ENCODE results near the gene TGFB1.
A peak's percentile ranks its signal among the peaks of the same experiment; 100 is the strongest.
"Not testable (repeated sequence)": the region's sequence is repeated elsewhere in the genome, so short reads cannot be mapped to it uniquely, and the experiment has no call there.

Gene TGFB1

DNA sequence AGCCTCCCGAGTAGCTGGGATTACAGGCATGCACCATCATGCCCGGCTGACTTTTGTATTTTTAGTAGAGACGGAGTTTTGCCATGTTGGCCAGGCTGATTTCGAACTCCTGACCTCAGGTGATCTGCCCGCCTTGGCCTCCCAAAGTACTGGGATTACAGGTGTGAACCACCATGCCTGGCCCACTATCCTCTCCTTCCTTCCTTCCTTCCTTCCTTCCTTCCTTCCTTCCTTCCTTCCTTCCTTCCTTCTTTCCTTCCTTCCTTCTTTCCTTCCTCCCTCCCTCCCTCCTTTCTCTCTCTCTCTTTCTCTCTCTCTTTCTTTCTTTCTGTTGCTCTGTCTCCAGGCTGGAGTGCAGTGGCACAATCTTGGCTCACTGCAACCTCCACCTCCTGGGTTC, 17.4 kb upstream of the TGFB1 start:
- not testable (repeated sequence) for DNase-seq

DNA sequence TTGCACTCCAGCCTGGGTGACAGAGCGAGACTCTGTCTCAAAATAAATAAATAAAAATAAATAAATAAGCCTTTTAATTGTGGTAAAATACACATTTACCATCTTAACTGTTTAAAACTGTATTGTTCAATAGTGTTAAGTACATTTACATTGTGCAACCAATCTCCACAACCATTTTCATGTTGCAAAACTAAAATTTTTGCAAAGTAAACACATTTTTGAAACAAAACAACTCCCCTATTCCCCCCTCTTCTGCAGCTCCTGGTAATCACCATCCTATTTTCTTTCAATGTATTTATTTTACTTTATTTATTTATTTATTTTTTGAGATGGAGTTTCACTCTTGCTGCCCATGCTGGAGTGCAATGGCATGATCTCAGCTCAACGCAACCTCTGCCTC, 16.0 kb upstream of the TGFB1 start:
- no peak for DNase-seq

DNA sequence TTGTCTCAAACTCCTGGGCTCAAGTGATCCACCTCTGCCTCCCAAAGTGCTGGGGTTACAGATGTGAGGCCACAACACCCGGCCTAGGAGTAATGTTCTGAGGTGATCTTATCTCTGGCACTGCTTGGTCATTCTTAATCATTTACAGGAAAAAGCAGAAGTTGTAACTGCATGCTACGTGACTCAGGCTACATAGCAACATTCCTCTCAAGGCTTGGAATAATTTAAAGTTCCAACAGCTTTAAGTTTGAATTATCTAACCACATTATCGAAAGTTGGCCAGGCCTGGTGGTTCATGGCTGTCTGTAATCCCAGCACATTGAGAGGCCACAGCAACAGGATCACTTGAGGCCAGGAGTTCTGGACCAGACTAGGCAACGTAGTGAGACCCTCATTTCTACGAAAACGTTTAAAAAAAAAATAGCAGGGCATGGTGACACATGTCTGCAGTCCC, 14.2 kb upstream of the TGFB1 start:
- no peak for DNase-seq

DNA sequence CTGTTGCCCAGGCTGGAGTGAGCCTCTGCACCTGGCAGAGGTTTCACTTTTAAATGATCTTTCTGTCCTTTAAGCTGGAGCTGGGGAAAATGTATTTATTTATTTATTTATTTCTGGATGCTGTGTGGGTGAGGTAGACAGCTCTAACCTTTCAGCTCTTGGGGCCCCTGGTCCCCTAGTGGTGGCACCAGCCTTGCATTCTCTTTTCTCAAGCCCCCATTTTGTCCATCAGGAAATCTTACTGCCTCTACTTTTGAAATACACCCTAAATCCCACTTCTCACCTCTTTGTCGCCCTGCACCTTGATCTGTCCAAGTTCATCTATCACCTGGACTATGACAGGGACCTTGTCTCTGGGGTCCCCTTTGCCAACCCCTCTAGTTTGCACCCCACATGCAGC, 12.4 kb upstream of the TGFB1 start:
- DNase-seq = no peak

DNA sequence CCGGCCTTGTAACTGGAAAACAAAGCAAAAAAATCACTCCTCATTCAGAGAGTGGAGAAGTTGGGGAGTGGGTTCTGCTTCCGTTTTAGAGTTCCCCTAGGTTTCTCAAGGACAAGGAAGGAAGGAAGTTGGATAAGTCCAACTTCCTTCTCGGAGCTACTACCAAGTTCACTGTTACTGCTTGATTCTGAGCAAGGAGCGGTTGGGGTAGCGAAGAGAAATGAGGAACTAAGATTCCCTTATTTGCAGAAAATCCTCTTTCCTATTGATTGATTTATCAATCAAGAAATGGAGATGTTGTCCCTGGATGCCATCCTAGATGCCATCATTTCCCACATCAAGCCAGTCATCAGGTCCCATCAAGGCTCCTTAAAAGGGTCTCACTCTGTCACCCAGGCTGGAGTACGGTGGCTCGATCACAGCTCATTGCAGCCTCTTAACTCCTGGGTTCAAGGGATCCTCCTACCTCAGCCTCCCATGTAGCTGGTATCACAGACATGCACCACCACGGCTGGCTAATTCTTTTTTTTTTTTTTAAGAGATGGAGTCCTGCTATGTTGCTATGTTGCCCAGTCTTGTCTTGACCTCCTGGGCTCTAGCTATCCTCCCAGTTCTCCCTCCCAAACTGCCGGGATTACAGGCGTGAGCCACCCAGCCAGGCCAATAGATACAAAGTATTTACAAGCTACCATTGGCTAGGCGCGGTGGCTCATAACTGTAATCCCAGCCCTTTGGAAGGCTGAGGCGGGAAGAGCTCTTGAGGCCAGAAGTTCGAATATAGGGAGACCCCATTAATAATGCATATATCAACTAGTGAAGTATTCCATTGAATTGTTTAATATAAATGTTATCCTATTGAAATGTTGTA, 11.0 kb upstream of the TGFB1 start:
- no peak for DNase-seq

DNA sequence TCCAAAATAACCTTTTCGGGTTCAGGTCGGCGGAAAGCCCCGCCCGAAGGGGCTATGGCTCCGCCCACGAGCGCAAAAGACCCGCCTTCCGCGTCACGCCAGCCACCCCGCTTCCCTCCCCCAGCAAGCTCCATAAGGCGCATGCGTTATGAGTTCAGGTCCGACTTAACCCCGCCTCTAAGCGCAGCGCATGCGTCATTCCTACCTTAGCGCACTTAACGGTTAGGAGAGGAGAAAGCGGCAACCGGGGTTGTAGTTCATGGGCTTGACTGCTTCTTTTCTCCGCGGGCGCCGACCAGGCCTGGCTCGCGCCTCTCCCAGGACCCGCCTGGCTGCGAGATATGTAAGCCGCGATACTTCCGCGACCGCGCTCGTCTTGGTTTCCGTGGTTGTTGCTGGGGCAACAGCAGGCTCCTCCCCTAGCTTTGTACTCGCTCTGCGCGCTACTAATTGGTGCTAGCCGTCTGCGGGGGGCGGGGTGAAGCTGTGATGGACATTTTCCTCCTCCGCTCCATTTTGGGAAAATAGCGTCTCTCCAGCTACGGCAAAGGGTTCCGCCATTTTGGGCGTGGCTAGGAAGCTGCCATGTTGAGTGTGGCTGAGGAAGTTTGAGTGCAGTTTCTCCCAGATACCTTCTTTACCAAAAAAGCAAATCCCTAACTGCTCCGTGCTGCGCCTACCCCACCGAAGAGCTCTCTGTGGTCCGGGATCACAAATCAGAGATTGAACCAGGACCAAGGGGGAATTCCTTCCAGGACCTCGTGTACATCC, 10.2 kb upstream of the TGFB1 start, which contains the start of gene B9D2:
Gene B9D2, minus strand, starts transcription at position 397 of the 771 bp plus-strand sequence. CDS start 630 bp downstream, outside the sequence.
- DNase-seq = peak; percentile 74 to 100 (median 98)

DNA sequence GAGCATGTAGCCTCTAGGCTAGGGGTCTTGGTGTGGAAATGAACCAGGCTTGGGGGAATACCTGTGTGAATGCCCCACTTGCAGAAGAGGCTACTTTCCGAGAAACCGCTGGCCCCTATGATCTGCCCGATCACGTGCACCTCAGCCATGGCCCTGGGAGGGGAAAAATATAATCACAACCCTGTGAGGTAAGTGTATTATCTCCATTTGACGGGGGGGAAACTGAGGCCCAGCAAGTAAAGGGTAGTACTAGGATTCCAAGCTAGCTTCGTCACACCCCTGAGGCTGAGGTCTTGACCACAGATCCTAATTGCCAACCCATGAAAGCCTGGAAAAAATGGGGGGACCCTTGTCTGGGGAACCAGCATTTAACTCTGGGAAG, 9.6 kb upstream of the TGFB1 start:
- no peak for DNase-seq

DNA sequence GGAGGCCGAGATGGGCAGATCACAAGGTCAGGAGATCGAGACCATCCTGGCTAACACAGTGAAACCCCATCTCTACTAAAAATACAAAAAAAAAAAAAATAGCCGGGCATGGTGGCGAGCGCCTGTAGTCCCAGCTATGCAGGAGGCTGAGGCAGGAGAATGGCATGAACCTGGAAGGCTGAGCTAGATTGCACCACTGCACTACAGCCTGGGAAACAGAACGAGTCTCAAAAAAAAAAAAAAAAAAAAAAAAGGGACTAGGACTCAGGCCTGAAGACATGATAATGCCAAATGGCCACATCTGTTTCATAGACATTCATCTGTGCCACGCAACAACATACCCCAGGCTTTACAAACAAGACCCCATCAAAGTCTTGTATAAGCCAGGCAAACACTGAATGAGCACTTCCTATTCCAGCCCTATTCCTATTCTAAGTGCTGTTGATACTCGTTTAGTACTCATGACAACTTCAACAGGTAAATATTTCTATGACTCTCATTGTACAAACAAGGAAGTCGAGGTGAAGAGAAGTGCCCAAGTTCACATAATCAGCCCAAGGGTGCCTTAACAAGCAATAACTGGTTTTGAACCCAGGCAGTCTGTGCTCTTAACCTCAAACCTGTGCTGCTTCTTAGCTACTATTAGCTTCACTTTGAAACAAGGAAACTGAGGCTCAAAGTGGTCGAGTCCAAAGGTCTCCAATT, 8.6 kb upstream of the TGFB1 start:
- DNase-seq = no peak

DNA sequence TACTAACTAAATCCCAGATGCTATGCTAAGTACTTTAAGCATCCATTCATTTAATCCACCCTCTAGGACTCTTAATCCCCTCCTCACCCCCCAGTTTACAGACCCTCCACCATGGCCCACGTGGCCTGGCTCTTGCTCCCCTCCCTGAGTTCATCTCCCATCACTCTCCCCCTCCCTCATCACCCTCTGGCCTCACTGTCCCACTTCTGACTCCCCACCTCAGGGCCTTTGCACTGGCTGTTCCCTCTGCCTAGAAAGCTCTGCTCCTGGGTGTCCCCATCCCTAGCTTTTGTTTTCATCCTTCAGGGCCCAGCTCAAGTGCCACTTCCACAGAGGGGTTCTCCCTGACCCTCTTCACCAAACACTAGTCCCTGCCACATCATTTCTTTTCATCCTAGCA, 6.0 kb upstream of the TGFB1 start:
- DNase-seq = no peak

DNA sequence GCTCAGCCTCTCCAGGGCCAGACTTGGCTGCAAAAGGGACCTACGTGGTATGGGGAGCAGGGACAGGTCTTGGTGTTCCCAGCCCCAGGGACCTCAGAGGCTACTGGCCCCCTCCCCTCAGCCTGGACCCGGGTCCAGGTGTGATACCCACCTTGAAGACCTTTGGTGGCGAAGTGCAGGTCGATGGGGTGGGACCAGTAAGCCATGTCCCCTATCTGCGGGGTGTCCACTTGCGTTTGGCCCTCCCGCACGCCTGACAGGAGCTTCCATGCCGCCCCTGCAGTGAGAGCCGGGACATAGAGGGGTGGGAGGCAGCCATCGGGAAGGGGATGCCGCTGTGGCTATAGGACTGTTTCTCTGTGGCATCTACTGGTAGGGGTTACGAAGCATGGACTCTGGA, 4.0 kb upstream of the TGFB1 start:
- DNase-seq = no peak

DNA sequence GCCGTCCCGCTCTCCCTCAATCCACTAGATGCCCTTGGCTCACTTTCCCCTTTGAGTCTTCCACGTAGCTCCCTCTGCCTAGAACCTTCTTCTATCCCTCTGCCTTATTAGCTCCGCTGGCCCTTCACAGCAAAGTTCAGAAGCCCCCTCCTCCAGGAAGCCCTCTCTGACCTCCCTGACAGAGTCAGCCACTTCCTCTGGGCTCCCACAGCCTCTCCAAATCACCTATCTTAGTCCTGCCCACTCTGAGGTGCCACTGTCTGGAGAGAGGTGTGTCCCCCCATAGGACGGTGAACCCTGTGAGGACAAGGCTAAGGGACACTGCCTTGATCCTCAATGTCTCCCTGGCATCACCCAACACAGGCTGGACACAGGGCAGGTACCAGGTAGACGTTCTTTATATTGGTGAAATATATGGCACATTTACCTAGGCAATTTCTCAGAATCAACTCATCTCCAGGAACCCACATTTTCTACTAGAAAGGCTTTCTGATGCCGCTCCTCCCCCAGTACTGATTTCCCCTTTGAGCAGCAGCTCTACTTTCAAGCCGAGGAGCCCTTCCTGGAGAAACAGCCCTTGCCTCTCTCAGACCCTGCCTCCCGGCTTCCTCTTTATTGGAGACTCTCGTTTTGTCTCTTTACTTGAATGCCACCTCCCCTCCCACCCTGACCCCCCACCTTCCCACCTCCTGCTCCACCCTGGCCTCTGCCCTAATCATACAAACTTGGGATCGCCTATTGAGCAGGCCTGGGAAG, 3.4 kb upstream of the TGFB1 start:
- no peak for DNase-seq

DNA sequence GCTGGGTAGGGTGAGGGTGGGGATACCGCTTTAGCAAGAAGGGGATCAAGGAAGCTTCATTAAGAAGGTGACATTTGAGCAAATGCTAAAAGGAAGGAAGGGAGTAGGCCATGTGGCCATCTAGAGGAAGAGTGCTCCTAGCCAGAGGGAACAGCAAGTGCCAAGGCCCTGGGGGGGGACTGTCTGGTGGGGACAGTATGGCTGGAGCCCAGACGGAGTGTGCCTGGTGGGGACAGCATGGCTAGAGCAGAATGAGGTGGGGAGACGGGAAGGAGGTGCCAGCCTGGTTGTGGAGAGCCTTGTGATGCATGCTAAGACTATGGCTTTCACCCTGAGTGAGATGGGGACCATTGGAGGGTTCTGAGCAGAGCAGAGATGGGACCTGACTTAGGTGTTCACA, 2.1 kb upstream of the TGFB1 start:
- no peak for DNase-seq

DNA sequence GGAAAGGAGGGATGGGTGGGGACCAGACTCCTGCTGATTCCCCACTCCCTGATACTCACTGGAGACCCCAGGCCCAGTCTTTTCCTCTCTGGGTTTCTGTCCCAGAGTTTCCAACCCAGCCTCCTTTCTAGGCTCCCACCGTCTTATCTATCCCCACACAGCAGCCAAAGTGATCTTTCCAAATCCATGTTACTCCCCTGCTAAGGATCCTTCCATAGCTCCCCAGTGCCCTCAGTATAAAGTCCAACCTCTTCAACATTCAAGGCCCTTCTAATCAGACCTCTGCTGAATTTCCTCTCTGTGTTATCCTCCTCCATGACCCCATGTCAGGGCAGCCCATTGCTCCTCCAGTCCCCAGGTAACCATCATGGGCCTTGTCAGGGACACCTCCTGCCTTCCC, 1.3 kb upstream of the TGFB1 start:
- no peak for DNase-seq

DNA sequence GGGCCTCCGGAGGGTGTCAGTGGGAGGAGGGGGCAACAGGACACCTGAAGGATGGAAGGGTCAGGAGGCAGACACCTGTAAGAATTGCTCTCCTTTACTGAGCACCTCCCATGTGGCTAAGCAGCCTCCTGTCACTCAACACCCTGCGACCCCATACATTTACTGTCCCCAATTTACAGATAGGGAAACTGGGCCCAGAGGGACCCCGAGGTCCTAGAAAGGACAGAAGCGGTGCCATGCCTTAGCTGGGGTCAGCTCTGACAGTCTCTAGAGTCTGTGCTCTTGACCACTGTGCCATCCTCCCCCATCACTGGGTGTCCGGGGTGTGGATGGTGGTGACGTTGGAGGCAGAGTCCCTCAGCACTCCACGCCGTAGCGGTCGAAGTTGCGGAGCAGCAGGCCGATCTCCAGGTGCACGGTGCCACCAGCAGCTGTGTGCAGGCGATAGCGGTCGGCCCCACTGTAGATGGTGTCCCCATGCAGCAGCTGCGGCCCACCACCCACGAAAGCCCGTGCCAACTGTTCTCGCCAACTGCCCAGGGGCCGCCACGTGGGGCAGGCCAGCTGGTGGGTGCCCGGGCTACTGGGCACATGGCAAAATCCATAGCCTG, 726 bp upstream of the TGFB1 start:
- no peak for DNase-seq

DNA sequence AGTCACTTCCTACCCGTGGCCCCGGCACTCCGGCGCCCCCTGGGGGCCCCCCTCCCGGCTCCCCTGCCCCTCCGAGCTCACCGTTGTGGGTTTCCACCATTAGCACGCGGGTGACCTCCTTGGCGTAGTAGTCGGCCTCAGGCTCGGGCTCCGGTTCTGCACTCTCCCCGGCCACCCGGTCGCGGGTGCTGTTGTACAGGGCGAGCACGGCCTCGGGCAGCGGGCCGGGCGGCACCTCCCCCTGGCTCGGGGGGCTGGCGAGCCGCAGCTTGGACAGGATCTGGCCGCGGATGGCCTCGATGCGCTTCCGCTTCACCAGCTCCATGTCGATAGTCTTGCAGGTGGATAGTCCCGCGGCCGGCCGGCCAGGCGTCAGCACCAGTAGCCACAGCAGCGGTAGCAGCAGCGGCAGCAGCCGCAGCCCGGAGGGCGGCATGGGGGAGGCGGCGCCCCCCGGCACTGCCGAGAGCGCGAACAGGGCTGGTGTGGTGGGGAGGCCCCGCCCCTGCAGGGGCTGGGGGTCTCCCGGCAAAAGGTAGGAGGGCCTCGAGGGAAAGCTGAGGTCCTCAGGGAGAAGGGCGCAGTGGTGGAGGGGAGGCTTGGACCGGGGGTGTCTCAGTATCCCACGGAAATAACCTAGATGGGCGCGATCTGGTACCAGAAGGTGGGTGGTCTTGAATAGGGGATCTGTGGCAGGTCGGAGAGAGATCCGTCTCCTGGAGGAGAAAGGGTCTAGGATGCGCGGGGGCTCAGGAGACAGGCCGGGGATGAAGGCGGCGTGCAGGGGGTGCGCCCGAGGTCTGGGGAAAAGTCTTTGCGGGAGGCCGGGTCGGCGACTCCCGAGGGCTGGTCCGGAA, 885 bp downstream of the TGFB1 start:
- peak in 16 of 56 donors; percentile 3 to 55 (median 16) for DNase-seq

DNA sequence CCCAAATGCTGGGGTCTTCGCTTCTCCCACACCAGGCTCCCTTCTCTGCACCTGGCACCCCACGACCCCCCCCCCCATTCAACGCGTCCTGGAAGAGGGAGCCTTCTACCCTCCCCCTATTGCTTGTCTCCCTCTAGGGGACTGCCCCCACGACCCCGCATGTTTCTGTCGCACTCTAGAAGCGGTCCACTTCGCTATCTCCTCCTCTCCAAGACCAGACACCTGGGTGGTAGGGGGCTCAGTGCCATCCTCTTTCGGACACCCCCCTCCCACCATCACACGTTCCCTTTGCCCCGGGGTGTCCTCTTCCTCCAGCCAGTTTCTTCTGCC, 1.5 kb downstream of the TGFB1 start:
- DNase-seq = no peak

DNA sequence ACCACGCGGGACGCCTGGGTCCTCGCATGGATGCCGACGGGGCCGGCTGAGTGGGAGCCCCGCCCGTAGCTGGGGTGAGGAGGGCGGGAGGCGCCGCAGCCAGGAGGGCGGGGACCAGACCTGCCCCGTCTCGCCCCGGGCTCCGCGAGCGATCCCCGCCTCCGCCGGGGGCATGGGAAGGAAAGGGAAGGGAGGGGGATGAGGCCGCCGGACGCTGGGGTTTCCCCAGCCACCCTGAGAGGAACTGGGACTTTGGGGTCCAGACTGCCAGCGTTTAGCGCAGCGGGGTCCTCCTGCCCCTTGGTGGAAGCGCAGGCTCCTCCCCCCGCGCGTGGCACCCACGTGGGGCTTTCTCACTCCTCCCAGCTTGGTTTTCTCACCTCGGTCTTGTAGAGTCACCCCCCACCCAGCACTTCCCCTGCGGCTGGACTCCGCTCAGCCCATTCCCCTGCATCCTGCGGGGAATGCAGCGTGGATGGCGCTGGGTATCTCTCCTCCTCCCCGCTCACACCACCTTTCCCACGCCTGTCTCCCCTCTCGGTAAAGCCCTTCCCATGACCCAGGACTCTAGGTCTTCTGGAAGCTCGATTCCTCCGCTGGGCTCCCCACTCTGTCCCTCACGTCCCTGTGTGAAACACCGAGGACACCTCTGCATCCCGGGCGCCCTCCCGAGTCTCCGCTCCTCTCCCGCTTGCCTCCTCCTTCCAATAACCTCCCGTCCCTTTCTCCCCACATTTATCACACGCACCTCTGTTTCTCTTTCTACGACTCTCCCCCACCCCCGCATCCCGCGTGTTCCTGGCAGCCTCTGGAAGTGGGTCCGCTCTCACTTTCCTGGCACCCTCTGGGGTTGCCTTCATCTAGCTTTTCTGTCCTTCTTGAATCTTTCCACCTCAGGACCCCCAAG, 2.1 kb downstream of the TGFB1 start:
- DNase-seq = peak in 29 of 56 donors; percentile 11 to 66 (median 31)

DNA sequence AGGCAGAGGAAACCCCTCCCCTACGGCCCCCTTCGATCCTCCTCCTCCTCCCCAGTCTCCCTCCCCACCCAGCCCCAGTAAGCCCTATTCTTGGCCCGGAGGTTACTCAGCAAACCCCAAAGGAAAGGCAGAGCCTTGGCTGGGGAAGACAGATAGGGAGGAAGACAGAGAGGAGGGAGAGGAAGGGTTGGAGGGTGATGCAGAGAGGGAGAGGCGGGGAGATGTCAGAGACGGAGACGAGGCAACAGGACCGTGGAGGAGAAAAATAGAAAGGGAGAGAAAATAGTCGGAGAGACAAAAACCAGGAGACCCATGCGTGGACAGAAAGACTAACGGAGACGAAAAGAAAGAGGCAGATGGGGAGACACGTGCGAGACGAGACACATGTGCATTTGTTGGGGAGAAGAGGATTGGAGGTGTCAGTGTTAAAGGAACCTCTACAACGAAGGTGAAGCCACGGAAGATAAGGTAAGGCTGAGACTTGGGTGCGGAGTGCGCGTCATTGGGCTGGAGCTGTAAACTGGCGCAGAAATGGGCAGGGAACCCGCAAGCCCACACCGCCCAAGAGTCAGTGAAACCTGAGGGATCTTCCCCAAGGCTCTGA, 2.9 kb downstream of the TGFB1 start:
- DNase-seq = no peak

Measured in nucleus accumbens (tissue), 56 donors.